H1 (cell line): ENCODE measurements around the gene STAG2. TPM values are rescaled to one million over a fixed set of nuclear protein-coding genes. Genes with fewer than 3 reads are reported as not detected.

Experiments
- CTCF ChIA-PET: fragments of 300-600 bp; sonication (Branson Sonifier 250); formaldehyde crosslinking; loops from one replicate; lab custom pipeline; 2021; ENCODE audit not compliant: partially characterized antibody; lab: Charles Lee
- POLR2A ChIA-PET: fragments of 300-600 bp; sonication (Branson Sonifier 250); formaldehyde crosslinking; loops from one replicate; lab custom pipeline; 2021; ENCODE audit warnings: inconsistent platforms; ENCODE audit not compliant: partially characterized antibody; lab: Charles Lee
- DNase-seq, 2 experiments: peaks; one replicate each; pipeline versions ENCODE4 v3.0.0 to v3.0.0-alpha.2; 2010 to 2022; ENCODE audit warnings: low spot score in 2 of 2, low read depth in 1 of 2, mixed read lengths in 1 of 2
- FAIRE-seq: peaks from 2 replicates; lab custom pipeline; 2011; peaks lifted over from hg19 to GRCh38; lab: Jason Lieb, UNC
- H2AFZ ChIP-seq: 2 replicates; pipeline ENCODE4 v1.8.1; 2012; ENCODE audit warnings: low read length, inconsistent platforms
- H2AK5ac ChIP-seq: 2 replicates; pipeline ENCODE4 v1.6.1; 2013; ENCODE audit warnings: low read depth, low read length
- H2BK120ac ChIP-seq: replicated peaks from 2 replicates; pipeline ENCODE3; 2013; ENCODE audit warnings: low read depth, low read length, inconsistent platforms
- H2BK12ac ChIP-seq: 2 replicates; pipeline ENCODE4 v1.6.1; 2013; ENCODE audit warnings: low read depth, low read length
- H2BK15ac ChIP-seq: 2 replicates; pipeline ENCODE4 v1.6.1; 2013; ENCODE audit warnings: low read length
- H2BK20ac ChIP-seq: 2 replicates; pipeline ENCODE4 v1.6.1; 2013; ENCODE audit warnings: low read length
- H2BK5ac ChIP-seq: 2 replicates; pipeline ENCODE4 v1.6.1; 2013; ENCODE audit warnings: low read depth, low read length
- H3K14ac ChIP-seq: 2 replicates; pipeline ENCODE4 v1.6.1; 2013; ENCODE audit warnings: inconsistent platforms; ENCODE audit not compliant: insufficient read length
- H3K18ac ChIP-seq: 2 replicates; pipeline ENCODE4 v1.6.1; 2013; ENCODE audit warnings: low read length; ENCODE audit errors: extremely low read depth
- H3K23ac ChIP-seq: 2 replicates; pipeline ENCODE4 v1.6.1; 2013; ENCODE audit warnings: inconsistent platforms; ENCODE audit not compliant: insufficient read length
- H3K23me2 ChIP-seq: 2 replicates; pipeline ENCODE4 v1.6.1; 2013; ENCODE audit warnings: low read depth, low read length
- H3K27ac ChIP-seq: 2 replicates; pipeline ENCODE4 v1.6.1; 2011; ENCODE audit warnings: low read depth, low read length, inconsistent platforms
- H3K27me3 ChIP-seq, 4 experiments: replicated peaks in 1 of 4; 1 replicate in 1 of 4; 2 replicates in 3 of 4; pipeline versions ENCODE4 v1.6.1 to v1.8.1; 2011 to 2013; ENCODE audit warnings: low read length in 3 of 4, mild to moderate bottlenecking in 3 of 4, inconsistent platforms in 2 of 4, mixed read lengths in 2 of 4, moderate library complexity in 1 of 4; ENCODE audit not compliant: control insufficient read depth in 3 of 4, insufficient read depth in 3 of 4; ENCODE audit errors: extremely low read depth in 1 of 4
- H3K36me3 ChIP-seq, 4 experiments: 2 replicates each; pipeline versions ENCODE4 v1.6.1 to v1.8.1; 2011 to 2013; ENCODE audit warnings: mild to moderate bottlenecking in 4 of 4, low read length in 3 of 4, moderate library complexity in 2 of 4, control low read depth in 1 of 4, inconsistent platforms in 1 of 4; ENCODE audit not compliant: insufficient read depth in 4 of 4, control insufficient read depth in 2 of 4
- H3K4ac ChIP-seq: replicated peaks from 2 replicates; pipeline ENCODE3; 2013; ENCODE audit warnings: low read length, low read depth, mixed read lengths, inconsistent platforms; ENCODE audit not compliant: insufficient read length
- H3K4me1 ChIP-seq, 4 experiments: replicated peaks in 1 of 4; 1 replicate in 1 of 4; 2 replicates in 3 of 4; pipeline versions ENCODE4 v1.6.1 to v1.8.1; 2011 to 2013; ENCODE audit warnings: low read length in 3 of 4, inconsistent platforms in 2 of 4, mixed read lengths in 1 of 4; ENCODE audit not compliant: insufficient read depth in 4 of 4, control insufficient read depth in 3 of 4
- H3K4me2 ChIP-seq, 2 experiments: 2 replicates each; pipeline versions ENCODE4 v1.6.1 to v1.8.1; 2011 to 2013; ENCODE audit warnings: low read depth in 2 of 2, low read length in 2 of 2, control low read depth in 1 of 2, inconsistent platforms in 1 of 2, mild to moderate bottlenecking in 1 of 2; ENCODE audit not compliant: insufficient read depth in 1 of 2
- H3K4me3 ChIP-seq, 4 experiments: fragments of 200-600, 300-600 bp in 1 of 4; sonication (generic), shearing (Covaris generic), sonication (Bioruptor Twin) in 1 of 4; 2 replicates each; pipeline versions ENCODE4 v1.5.1 to v1.8.1; 2011 to 2016; ENCODE audit warnings: low read length in 4 of 4, low read depth in 3 of 4, control low read depth in 2 of 4, inconsistent platforms in 2 of 4, mild to moderate bottlenecking in 2 of 4, mixed read lengths in 1 of 4, moderate library complexity in 1 of 4; ENCODE audit not compliant: insufficient read depth in 2 of 4; ENCODE audit errors: extremely low read depth in 1 of 4
- H3K56ac ChIP-seq: replicated peaks from 2 replicates; pipeline ENCODE3; 2013; ENCODE audit warnings: low read depth, mild to moderate bottlenecking, mixed read lengths, low read length, inconsistent platforms; ENCODE audit not compliant: insufficient read length
- H3K79me1 ChIP-seq: 2 replicates; pipeline ENCODE4 v1.6.1; 2013; ENCODE audit warnings: low read depth, low read length, control low read depth
- H3K79me2 ChIP-seq, 2 experiments: 2 replicates each; pipeline versions ENCODE4 v1.6.1 to v1.8.1; 2012 to 2013; ENCODE audit warnings: low read length in 2 of 2, mild to moderate bottlenecking in 2 of 2, inconsistent platforms in 1 of 2; ENCODE audit not compliant: insufficient read depth in 2 of 2, control insufficient read depth in 1 of 2
- H3K9ac ChIP-seq, 4 experiments: replicated peaks in 1 of 4; 1 replicate in 1 of 4; 2 replicates in 3 of 4; pipeline versions ENCODE4 v1.6.1 to v1.8.1; 2011 to 2013; ENCODE audit warnings: low read depth in 3 of 4, low read length in 3 of 4, control low read depth in 2 of 4, mild to moderate bottlenecking in 2 of 4, moderate library complexity in 2 of 4, inconsistent platforms in 1 of 4; ENCODE audit errors: extremely low read depth in 1 of 4
- H3K9me3 ChIP-seq, 2 experiments: 2 replicates each; pipeline versions ENCODE4 v1.6.1 to v1.8.1; 2012 to 2013; ENCODE audit warnings: mild to moderate bottlenecking in 2 of 2, moderate library complexity in 2 of 2, control low read depth in 1 of 2, inconsistent platforms in 1 of 2, low read depth in 1 of 2, low read length in 1 of 2, mixed read lengths in 1 of 2; ENCODE audit not compliant: insufficient read depth in 2 of 2
- H4K20me1 ChIP-seq, 2 experiments: replicated peaks in 1 of 2; 2 replicates each; pipeline versions ENCODE3 to v1.8.1; 2011 to 2013; ENCODE audit warnings: inconsistent platforms in 2 of 2, low read length in 2 of 2, mild to moderate bottlenecking in 1 of 2; ENCODE audit not compliant: insufficient read depth in 2 of 2, control insufficient read depth in 1 of 2
- H4K5ac ChIP-seq: 2 replicates; pipeline ENCODE4 v1.6.1; 2013; ENCODE audit warnings: low read length, low read depth, mixed read lengths, inconsistent platforms; ENCODE audit not compliant: insufficient read length
- H4K8ac ChIP-seq: 2 replicates; pipeline ENCODE4 v1.8.0; 2013; ENCODE audit warnings: mild to moderate bottlenecking, moderate library complexity, low read length, inconsistent platforms; ENCODE audit not compliant: insufficient read depth; ENCODE audit errors: extremely low read depth
- H4K91ac ChIP-seq: replicated peaks from 2 replicates; pipeline ENCODE3; 2013; ENCODE audit warnings: low read length, mixed read lengths, inconsistent platforms; ENCODE audit not compliant: insufficient read length
- SIN3A ChIP-seq, 2 experiments: IDR thresholded peaks in 1 of 2; conservative IDR thresholded peaks in 1 of 2; 2 replicates each; pipeline ENCODE4 v1.6.1; 2011 to 2012; ENCODE audit warnings: low read length in 2 of 2, improper control_type of control experiment in 1 of 2, low read depth in 1 of 2, mild to moderate bottlenecking in 1 of 2
- WGBS, 2 experiments: shearing (Covaris generic) in 1 of 2; methylation state at CpG; one replicate each; pipeline versions ENCODE4 v1.1.6 to v1.1.7; 2013 to 2015; ENCODE audit warnings: low lambda C conversion rate in 2 of 2, mixed read lengths in 2 of 2, inconsistent platforms in 1 of 2, low coverage in 1 of 2, missing lambda C conversion rate in 1 of 2; ENCODE audit not compliant: insufficient replicate concordance in 2 of 2, insufficient coverage in 1 of 2, insufficient read length in 1 of 2; ENCODE audit errors: extremely low coverage in 1 of 2, missing lambda C conversion rate in 1 of 2; 5-methylcytosine and 5-hydroxymethylcytosine counted together
- polyA plus RNA-seq, 7 experiments: library from polyadenylated mRNA; depleted of rRNA in 3 of 7; stranded (reverse) in 5 of 7; unstranded in 2 of 7; fragments of >200 nt in 5 of 7; fragments of 200-250 nt in 2 of 7; gene quantifications; 1 replicate in 5 of 7; 2 replicates in 1 of 7; 4 replicates in 1 of 7; pipeline versions ENCODE4 v1.2.1 to v1.2.3, GENCODE V29; 2011 to 2013; ENCODE audit warnings: missing spikeins in 2 of 7, mixed read lengths in 2 of 7
- total RNA-seq: library from RNA; stranded (reverse); fragmentation: NEBNext Ultra II Directional; extraction: Animal tissue kit (Norgen Biotek cat#: 25700); gene quantifications from 2 replicates; pipeline ENCODE4 v1.2.1, GENCODE V29; 2021

Gene STAG2
- total and polyA plus RNA-seq, 2 of the 8 experiments (the other 6 are each of a cell fraction or from before 2014, with no cell fraction given) = 20.3 to 94.9 TPM

DNA sequence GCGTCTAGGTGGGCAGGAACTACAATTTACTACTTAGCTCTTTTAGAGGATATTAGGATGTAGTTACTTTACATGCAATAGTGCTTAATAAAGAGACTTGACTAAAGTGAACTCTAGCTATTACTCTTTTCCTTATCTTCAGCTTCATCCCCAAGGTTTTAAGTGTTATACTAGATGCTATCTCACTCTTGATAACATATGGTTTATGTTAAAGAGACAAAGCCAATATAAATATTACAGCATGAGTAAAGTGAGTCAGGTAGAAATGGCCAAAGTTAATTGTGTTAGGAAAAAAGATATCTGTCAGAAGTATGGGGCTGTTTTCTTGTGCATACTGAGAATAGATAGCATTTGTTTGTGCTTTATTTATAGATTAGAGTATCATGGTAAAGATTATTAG is 80.5 kb downstream of the STAG2 start:
- ChIA-PET CTCF (interaction anchor here (0.6 kb wide), 1 partner anchor 64 kb away, joined by 3 read pairs; no protein-coding TSS in a partner anchor), POLR2A (no interaction called here)

More for the DNA sequence above, 80.5 kb downstream of the STAG2 start:
- Histone ChIP-seq H4K91ac (no peak overlapping the region), H3K18ac (no peak overlapping the region), H3K4ac (no peak overlapping the region), H3K4me1 (no peaks in the 10 kb centered on the region), H3K4me2 (no peak overlapping the region), H3K23ac (no peak overlapping the region), H4K20me1 (no peaks in the 10 kb centered on the region), H2BK120ac (no peak overlapping the region), H3K14ac (no peak overlapping the region), H3K27ac (no peak overlapping the region), H3K23me2 (no peaks in the 10 kb centered on the region), H2BK20ac (no peak overlapping the region), H3K36me3 (peaks cover 0 to 41% (median 8%) of the 10 kb centered on the region in 4 experiments; a peak in 3 of 8 replicates), H2BK15ac (no peak overlapping the region), H3K9ac (no peak overlapping the region), H3K79me1 (no peaks in the 10 kb centered on the region), H3K4me3 (no peak overlapping the region), H2BK5ac (no peak overlapping the region), H2BK12ac (no peak overlapping the region), H4K8ac (no peak overlapping the region), H3K27me3 (no peaks in the 10 kb centered on the region), H2AFZ (no peak overlapping the region), H4K5ac (no peak overlapping the region), H3K56ac (no peak overlapping the region), H3K9me3 (no peaks in the 10 kb centered on the region), H2AK5ac (no peak overlapping the region), H3K79me2 (no peaks in the 10 kb centered on the region; a peak in 1 of 4 replicates)
- no peak for TF ChIP-seq SIN3A (conservative IDR thresholded peaks at IDR 0.05 in 1 of 2, IDR thresholded peaks at IDR 0.05 in 1 of 2; ENCODE audit: low read depth in 1 of 2, low read length in 2 of 2)
- FAIRE-seq (no peak), DNase-seq (no peak)
- WGBS, 2 experiments = 81% methylated on average over 1 of the region's 1 CpG; no CpG with 5 or more reads in 1 of the 2 experiments
